Nephron (organoid): ENCODE results near the gene KLHDC7B.
A peak's percentile ranks its signal among the peaks of the same experiment; 100 is the strongest.

Source experiments
- H3K27ac Mint-ChIP-seq, 3 experiments: 2 replicates each; pipeline ENCODE4 v1.8.0; 2020; ENCODE audit warnings: mixed read lengths in 3 of 3, mild to moderate bottlenecking in 2 of 3, moderate library complexity in 1 of 3
- H3K27me3 Mint-ChIP-seq: 2 replicates; pipeline ENCODE4 v1.8.0; 2021; ENCODE audit warnings: low read depth, mild to moderate bottlenecking, moderate library complexity, mixed read lengths
- H3K36me3 Mint-ChIP-seq: 2 replicates; pipeline ENCODE4 v1.8.0; 2020; ENCODE audit warnings: low read depth, mixed read lengths
- H3K4me1 Mint-ChIP-seq: 2 replicates; pipeline ENCODE4 v1.8.0; 2020; ENCODE audit warnings: mixed read lengths
- H3K4me3 Mint-ChIP-seq, 3 experiments: 2 replicates each; pipeline ENCODE4 v1.8.0; 2020; ENCODE audit warnings: mild to moderate bottlenecking in 3 of 3, mixed read lengths in 3 of 3, moderate library complexity in 2 of 3
- H3K9me3 Mint-ChIP-seq: 2 replicates; pipeline ENCODE4 v1.8.0; 2020; ENCODE audit warnings: mixed read lengths
- TF ChIP-seq, protein P1 (sequence below), 3 experiments: fragments of 200-600 bp; sonication (generic); IDR thresholded peaks; one replicate each; pipeline ENCODE4 v1.5.0; 2021; ENCODE audit warnings: antibody characterized with exemption in 3 of 3; ENCODE audit not compliant: unreplicated experiment in 3 of 3

The KLHDC7B gene

DNA sequence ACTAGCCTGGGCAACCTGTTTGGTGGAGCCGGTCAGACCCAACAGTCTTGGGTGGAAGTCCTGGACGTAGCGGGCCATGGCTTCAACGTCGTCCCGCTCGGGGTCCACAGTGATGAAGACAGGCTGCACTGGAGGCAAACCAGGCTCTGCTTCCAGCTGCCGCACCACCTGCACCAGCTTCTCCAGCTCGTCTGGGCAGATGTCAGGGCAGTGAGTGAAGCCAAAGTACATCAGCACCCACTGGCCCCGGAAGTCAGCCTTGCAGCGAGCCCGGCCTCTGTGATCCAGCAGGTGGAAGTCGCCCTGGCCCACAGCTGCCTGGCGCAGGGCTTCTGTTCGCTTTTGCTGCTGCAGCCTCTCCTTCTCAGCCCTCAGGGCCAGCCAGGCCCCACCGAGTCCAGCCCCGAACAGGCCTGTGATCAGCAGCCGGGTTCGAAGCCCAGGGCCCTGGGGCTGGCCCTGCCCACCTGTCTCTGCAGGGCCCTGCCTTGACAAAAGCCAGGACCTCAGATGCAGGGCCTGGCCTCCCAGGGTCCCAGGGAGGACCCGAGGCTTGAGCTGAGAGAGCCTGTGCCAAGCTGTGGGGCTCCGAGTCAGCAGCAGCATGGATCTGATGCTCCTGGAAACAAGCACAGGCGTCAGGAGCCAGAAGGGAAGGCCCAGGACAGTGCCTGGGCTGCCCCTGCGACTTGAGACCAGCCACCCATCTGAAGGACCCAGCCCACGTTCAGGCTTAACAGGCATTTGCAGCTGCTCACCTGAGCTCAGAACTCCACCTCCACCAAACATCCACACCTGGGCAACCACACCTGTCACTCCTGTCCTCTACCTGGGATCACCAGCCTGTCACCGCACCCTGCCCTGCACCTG, 21.7 kb upstream of the KLHDC7B start:
- Mint-ChIP-seq H3K36me3 (peaks cover 16% of the 10 kb centered on the region), H3K4me3 (peak overlapping the region; percentile 89 to 93 (median 91)), H3K4me1 (peaks cover 6% of the 10 kb centered on the region), H3K9me3 (no peaks in the 10 kb centered on the region), H3K27me3 (peaks cover 18% of the 10 kb centered on the region), H3K27ac (peak overlapping the region; percentile 61 to 86 (median 85))
- TF ChIP-seq, protein P1, sequence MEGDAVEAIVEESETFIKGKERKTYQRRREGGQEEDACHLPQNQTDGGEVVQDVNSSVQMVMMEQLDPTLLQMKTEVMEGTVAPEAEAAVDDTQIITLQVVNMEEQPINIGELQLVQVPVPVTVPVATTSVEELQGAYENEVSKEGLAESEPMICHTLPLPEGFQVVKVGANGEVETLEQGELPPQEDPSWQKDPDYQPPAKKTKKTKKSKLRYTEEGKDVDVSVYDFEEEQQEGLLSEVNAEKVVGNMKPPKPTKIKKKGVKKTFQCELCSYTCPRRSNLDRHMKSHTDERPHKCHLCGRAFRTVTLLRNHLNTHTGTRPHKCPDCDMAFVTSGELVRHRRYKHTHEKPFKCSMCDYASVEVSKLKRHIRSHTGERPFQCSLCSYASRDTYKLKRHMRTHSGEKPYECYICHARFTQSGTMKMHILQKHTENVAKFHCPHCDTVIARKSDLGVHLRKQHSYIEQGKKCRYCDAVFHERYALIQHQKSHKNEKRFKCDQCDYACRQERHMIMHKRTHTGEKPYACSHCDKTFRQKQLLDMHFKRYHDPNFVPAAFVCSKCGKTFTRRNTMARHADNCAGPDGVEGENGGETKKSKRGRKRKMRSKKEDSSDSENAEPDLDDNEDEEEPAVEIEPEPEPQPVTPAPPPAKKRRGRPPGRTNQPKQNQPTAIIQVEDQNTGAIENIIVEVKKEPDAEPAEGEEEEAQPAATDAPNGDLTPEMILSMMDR (IDR thresholded peaks at IDR 0.05; ENCODE audit: unreplicated experiment in 3 of 3), result no peak

DNA sequence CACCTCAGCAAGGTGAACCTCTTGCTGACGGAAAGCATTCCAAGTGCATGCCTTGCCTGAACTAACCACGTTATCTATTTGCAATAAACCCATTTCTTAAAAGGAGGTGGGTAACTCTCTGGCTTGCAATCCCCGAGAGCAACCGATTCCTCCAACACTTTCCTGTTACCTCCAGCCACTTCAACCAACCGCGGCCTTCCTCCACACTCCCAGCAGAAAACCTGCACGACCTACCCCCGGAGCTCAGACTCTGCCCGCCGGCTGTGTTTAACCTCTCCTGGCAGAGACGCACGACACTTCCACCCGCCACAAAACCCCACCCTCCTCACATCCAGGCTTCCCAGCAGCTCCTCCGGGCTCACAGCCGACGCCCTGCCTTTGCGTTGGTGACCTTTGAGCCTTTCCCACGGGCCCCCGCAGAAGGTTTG, 21.0 kb upstream of the KLHDC7B start:
- Mint-ChIP-seq H3K36me3 (peaks cover 13% of the 10 kb centered on the region), H3K4me3 (peak overlapping the region; percentile 89 to 93 (median 91)), H3K9me3 (no peaks in the 10 kb centered on the region), H3K4me1 (peaks cover 6% of the 10 kb centered on the region), H3K27me3 (peaks cover 23% of the 10 kb centered on the region), H3K27ac (peak overlapping the region; percentile 61 to 86 (median 85))
- TF ChIP-seq, protein P1 (IDR thresholded peaks at IDR 0.05; ENCODE audit: unreplicated experiment in 3 of 3), result no peak

DNA sequence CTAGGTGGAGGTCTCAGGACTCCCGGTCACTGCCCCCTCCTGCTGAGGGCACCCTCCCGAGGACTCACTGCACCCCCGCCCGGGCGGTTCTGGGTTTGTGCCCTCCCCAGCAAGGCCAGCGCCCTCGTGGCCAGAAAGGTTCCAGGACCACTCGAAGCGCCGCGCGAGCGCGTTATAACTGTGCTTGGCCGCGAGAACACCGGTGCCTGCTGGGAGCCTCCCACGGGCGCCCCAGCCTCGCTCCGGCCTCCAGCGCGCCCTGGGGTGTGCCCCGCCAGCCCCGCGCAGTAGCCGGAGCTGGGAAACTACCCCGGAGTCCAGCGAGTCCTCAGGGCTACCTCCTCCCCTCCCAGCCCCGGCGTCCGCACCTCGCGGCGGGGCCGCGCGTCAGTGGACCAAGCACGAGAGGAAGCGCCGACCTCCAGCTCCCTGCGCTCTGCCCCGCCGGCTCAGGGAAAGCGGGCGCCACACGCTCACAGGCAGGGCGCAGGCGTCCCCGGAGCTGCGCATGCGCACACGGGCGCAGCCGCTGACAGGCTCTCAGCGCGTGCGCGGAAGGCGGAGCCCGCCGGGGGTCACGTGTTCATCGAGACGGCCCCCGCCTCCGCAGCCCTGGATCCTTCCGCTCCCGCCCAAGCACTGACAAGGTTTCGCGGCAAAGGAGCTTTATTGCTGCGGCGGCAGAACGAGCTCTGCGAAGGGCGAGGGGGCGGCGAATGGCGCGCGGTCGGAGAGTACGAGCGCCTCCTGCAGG, 20.4 kb upstream of the KLHDC7B start, which contains the start of gene SCO2:
SCO2 (minus strand) TSS at position 495 of the 754 bp plus-strand sequence. CDS start 1,187 bp downstream, outside the sequence.
- TF ChIP-seq, protein P1 (IDR thresholded peaks at IDR 0.05; ENCODE audit: unreplicated experiment in 3 of 3), result peak in 2 of 3 experiments; percentile 33 to 57
- Mint-ChIP-seq H3K4me3 (peak within 1 kb of the TSS; percentile 89 to 93 (median 91)), H3K36me3 (peaks cover 9% of the 10 kb centered on the region), H3K4me1 (peaks cover 6% of the 10 kb centered on the region), H3K9me3 (no peaks in the 10 kb centered on the region), H3K27me3 (peaks cover 25% of the 10 kb centered on the region), H3K27ac (peak within 1 kb of the TSS; percentile 61 to 86 (median 85))

DNA sequence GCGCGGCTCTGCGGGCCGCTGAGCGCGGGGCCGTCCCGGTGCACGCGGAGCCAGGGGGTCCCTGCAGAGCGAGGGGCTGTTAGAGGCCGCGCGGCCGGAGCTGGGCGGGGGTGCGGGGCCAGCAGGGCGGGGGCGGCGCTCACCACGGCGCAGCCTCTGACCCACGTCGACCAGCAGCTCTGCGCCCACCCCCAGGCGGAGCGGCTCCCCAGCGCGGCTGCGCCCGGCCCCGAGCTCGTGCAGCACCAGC, 19.9 kb upstream of the KLHDC7B start:
- H3K27ac Mint-ChIP-seq, result peak overlapping the region in 2 of 3 experiments; percentile 65 to 81
- H3K4me1 Mint-ChIP-seq, result peaks cover 6% of the 10 kb centered on the region
- H3K36me3 Mint-ChIP-seq, result peaks cover 9% of the 10 kb centered on the region
- no peaks in the 10 kb centered on the region for H3K9me3 Mint-ChIP-seq
- peak overlapping the region; percentile 85 to 89 (median 86) for H3K4me3 Mint-ChIP-seq
- H3K27me3 Mint-ChIP-seq, result peaks cover 30% of the 10 kb centered on the region
- TF ChIP-seq, protein P1 (IDR thresholded peaks at IDR 0.05; ENCODE audit: unreplicated experiment in 3 of 3), result peak in 1 of 3 experiments; percentile 59

DNA sequence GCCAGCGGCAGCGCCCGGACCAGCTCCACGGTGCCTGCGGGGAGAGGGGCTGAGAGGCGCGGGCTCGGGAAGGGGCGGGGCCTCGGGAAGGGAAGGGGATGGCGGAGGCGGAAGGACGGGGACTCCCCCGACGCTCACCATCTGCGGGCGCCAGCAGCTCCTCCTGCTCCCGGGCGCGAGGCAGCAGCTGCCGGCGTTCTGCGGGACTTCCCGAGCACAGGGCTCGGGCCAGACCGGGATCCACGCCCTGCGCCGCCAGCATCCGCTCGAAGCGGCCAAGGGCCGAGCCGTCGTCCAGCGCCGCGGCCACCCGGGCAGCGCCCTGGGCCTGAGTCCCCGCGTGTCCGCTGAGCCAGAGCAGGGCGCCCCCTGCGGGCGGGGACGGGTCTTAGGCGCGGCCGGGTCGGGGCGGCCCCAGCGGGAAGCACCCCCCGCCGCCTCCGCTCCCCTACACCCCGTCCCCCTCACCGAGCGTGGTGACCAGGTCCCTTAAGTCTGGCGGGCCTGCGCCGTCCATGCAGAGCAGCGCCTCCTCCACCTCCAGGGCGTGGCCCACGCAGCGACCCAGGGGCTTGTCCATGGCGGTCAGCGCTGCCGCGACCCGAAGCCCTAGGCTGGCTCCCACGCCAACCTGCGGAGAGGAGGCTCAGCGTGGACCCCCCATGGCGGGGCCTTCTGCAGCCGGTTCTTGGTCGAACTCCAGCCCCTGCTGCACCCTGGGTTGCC, 19.4 kb upstream of the KLHDC7B start:
- H3K36me3 Mint-ChIP-seq, result peaks cover 6% of the 10 kb centered on the region
- H3K4me3 Mint-ChIP-seq, result peak overlapping the region; percentile 77 to 80 (median 80)
- TF ChIP-seq, protein P1 (IDR thresholded peaks at IDR 0.05; ENCODE audit: unreplicated experiment in 3 of 3), result peak; percentile 55 to 66 (median 58)
- H3K9me3 Mint-ChIP-seq, result no peaks in the 10 kb centered on the region
- peak overlapping the region in 2 of 3 experiments; percentile 51 to 68 for H3K27ac Mint-ChIP-seq
- peaks cover 35% of the 10 kb centered on the region for H3K27me3 Mint-ChIP-seq
- peaks cover 6% of the 10 kb centered on the region for H3K4me1 Mint-ChIP-seq
